ENCODE data around the gene ENO4.

The ENO4 gene

GRCh38 chr10:116840389-116841075, 8.8 kb upstream of the ENO4 start:
- no peaks in the 10 kb centered on the region for H4K20me1 ChIP-seq (ENCODE audit: low read depth, low read length)
- no peak overlapping the region for H3K9ac ChIP-seq (ENCODE audit: low read length)
- no peaks in the 10 kb centered on the region for H3K27me3 ChIP-seq (ENCODE audit: low read length)
- no peak overlapping the region for H3K4me2 ChIP-seq (ENCODE audit: low read depth, low read length, poor library complexity, severe bottlenecking)
- no peaks in the 10 kb centered on the region for H3F3A ChIP-seq (ENCODE audit: insufficient read depth)
- no peak overlapping the region for H3K27ac ChIP-seq (ENCODE audit: low read depth, low read length)
- H3K36me3 ChIP-seq (ENCODE audit: low read length): no peaks in the 10 kb centered on the region
- H2AFZ ChIP-seq (ENCODE audit: low read depth, low read length, severe bottlenecking): no peak overlapping the region
- no peak for TF ChIP-seq EZH2phosphoT487 (conservative IDR thresholded peaks at IDR 0.05; ENCODE audit: low read length)
- TF ChIP-seq CTCF (IDR thresholded peaks at IDR 0.05; ENCODE audit: insufficient read depth, low read length, poor library complexity, severe bottlenecking): no peak
- no peaks in the 10 kb centered on the region for H3K9me3 ChIP-seq (ENCODE audit: insufficient read depth, low read length)
- no peaks in the 10 kb centered on the region for H3K9me2 ChIP-seq (replicated peaks; ENCODE audit: insufficient read depth, low read length)
- H3K4me3 ChIP-seq (ENCODE audit: insufficient read depth, low read length, poor library complexity, severe bottlenecking): no peak overlapping the region
- H3K79me2 ChIP-seq (ENCODE audit: insufficient read depth, low read length): no peaks in the 10 kb centered on the region

GRCh38 chr10:116845823-116846222, 3.5 kb upstream of the ENO4 start:
- Histone ChIP-seq H4K20me1 (ENCODE audit: low read depth, low read length) (no peaks in the 10 kb centered on the region), H2AFZ (ENCODE audit: low read depth, low read length, severe bottlenecking) (no peak overlapping the region), H3K27me3 (ENCODE audit: low read length) (no peaks in the 10 kb centered on the region), H3K9me3 (ENCODE audit: insufficient read depth, low read length) (no peaks in the 10 kb centered on the region), H3F3A (ENCODE audit: insufficient read depth) (no peaks in the 10 kb centered on the region), H3K4me3 (ENCODE audit: insufficient read depth, low read length, poor library complexity, severe bottlenecking) (no peak overlapping the region), H3K79me2 (ENCODE audit: insufficient read depth, low read length) (no peaks in the 10 kb centered on the region), H3K9ac (ENCODE audit: low read length) (no peak overlapping the region), H3K36me3 (ENCODE audit: low read length) (no peaks in the 10 kb centered on the region), H3K9me2 (replicated peaks; ENCODE audit: insufficient read depth, low read length) (no peaks in the 10 kb centered on the region), H3K27ac (ENCODE audit: low read depth, low read length) (no peak overlapping the region), H3K4me2 (ENCODE audit: low read depth, low read length, poor library complexity, severe bottlenecking) (no peak overlapping the region)
- no peak for TF ChIP-seq CTCF (IDR thresholded peaks at IDR 0.05; ENCODE audit: insufficient read depth, low read length, poor library complexity, severe bottlenecking)
- TF ChIP-seq EZH2phosphoT487 (conservative IDR thresholded peaks at IDR 0.05; ENCODE audit: low read length): no peak

- no peak overlapping the region for H2AFZ ChIP-seq (ENCODE audit: low read depth, low read length, severe bottlenecking)
- no peaks in the 10 kb centered on the region for H3K9me3 ChIP-seq (ENCODE audit: insufficient read depth, low read length)
- peak overlapping the region; percentile 45; the same call in 1 of the 2 replicates for H3K9ac ChIP-seq (ENCODE audit: low read length)
- peak overlapping the region; percentile 28 for H3K27ac ChIP-seq (ENCODE audit: low read depth, low read length)
- peak overlapping the region; percentile 35 for H3K4me2 ChIP-seq (ENCODE audit: low read depth, low read length, poor library complexity, severe bottlenecking)
- no peaks in the 10 kb centered on the region for H3K79me2 ChIP-seq (ENCODE audit: insufficient read depth, low read length)
- H4K20me1 ChIP-seq (ENCODE audit: low read depth, low read length): no peaks in the 10 kb centered on the region
- H3K36me3 ChIP-seq (ENCODE audit: low read length): no peaks in the 10 kb centered on the region
- H3F3A ChIP-seq (ENCODE audit: insufficient read depth): no peaks in the 10 kb centered on the region
- no peaks in the 10 kb centered on the region for H3K27me3 ChIP-seq (ENCODE audit: low read length)
- H3K4me3 ChIP-seq (ENCODE audit: insufficient read depth, low read length, poor library complexity, severe bottlenecking): peak overlapping the region; percentile 29
- TF ChIP-seq CTCF (IDR thresholded peaks at IDR 0.05; ENCODE audit: insufficient read depth, low read length, poor library complexity, severe bottlenecking) (no peak), EZH2phosphoT487 (conservative IDR thresholded peaks at IDR 0.05; ENCODE audit: low read length) (no peak)
- no peaks in the 10 kb centered on the region for H3K9me2 ChIP-seq (replicated peaks; ENCODE audit: insufficient read depth, low read length)
Observed at GRCh38 chr10:116848032-116848943, 1.0 kb upstream of the ENO4 start.
